ENCODE measurements around the gene UGDH. TPM values are rescaled to one million over a fixed set of nuclear protein-coding genes. Genes with fewer than 3 reads are reported as not detected.
A peak's percentile ranks its signal among the peaks of the same experiment; 100 is the strongest.
"Not testable (repeated sequence)": the region's sequence is repeated elsewhere in the genome, so short reads cannot be mapped to it uniquely, and the experiment has no call there.

The UGDH gene
- total RNA-seq, 3 donors from 2014 or later = 68.3 to 134 (median 74.9) TPM

DNA sequence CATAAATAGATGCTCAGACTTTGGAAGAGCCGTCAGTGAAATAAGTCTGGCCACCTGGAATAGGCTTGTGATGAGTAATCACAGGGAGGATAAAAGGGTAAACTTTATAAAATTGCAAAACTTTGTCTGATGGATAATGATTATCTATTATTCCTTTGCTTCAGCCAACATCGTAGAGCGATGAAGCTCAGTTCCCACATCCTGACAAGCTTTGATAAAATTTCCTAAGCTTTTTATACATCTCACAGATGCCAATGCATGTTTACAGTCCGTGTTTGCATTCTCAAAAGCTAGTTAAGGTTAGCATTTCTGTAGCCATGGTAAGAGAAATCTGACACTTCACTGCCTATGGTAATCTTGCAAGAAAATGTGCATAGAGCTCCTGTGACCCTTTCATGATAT, 15.4 kb upstream of the UGDH start:
- Histone ChIP-seq H3K27me3 (no peaks in the 10 kb centered on the region), H3K9me3 (no peaks in the 10 kb centered on the region), H3K36me3 (no peaks in the 10 kb centered on the region), H3K4me1 (no peaks in the 10 kb centered on the region), H3K4me3 (no peak overlapping the region), H3K27ac (no peak overlapping the region)
- intact Hi-C loops (cut with DNase I; ENCODE audit: low total_unique reads) = no loop called here
- DNase-seq (ENCODE audit: low spot score in 2 of 2) = no peak
- TF ChIP-seq, protein P1, sequence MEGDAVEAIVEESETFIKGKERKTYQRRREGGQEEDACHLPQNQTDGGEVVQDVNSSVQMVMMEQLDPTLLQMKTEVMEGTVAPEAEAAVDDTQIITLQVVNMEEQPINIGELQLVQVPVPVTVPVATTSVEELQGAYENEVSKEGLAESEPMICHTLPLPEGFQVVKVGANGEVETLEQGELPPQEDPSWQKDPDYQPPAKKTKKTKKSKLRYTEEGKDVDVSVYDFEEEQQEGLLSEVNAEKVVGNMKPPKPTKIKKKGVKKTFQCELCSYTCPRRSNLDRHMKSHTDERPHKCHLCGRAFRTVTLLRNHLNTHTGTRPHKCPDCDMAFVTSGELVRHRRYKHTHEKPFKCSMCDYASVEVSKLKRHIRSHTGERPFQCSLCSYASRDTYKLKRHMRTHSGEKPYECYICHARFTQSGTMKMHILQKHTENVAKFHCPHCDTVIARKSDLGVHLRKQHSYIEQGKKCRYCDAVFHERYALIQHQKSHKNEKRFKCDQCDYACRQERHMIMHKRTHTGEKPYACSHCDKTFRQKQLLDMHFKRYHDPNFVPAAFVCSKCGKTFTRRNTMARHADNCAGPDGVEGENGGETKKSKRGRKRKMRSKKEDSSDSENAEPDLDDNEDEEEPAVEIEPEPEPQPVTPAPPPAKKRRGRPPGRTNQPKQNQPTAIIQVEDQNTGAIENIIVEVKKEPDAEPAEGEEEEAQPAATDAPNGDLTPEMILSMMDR (IDR thresholded peaks at IDR 0.05) = no peak
- no peak for TF ChIP-seq POLR2AphosphoS5 (IDR thresholded peaks at IDR 0.05)
- no peak for TF ChIP-seq POLR2A (IDR thresholded peaks at IDR 0.05)

DNA sequence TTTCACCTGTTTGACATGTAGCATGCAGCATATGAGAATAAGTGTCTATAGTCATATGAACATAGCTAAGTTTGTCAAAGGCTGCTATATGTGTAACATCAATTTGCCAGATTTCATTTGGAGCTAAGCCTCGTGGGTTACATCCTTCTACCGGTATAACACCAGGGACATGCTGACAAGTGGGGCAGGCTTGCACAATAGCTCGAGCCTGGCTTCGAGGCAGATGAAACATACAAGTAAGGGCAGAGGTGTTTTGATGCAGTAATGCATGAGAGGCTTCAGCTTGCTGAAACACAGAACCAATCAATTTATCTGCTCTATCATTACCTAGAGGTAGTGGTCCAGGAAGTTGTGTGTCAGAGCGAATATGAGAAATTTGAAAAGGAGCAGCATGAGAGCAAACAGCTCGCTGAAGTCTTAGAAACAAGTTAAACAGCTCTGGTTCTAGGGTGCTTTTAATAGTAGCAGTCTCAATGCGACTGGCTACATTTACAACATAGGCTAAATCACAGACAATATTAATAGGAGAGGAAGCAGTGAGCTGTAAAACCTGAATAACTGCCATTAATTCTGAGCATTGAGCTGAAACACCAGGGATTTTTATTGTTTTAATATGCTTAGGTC, 14.9 kb upstream of the UGDH start:
- no peak overlapping the region for H3K27ac ChIP-seq
- TF ChIP-seq POLR2A (IDR thresholded peaks at IDR 0.05) = no peak
- TF ChIP-seq, protein P1 (IDR thresholded peaks at IDR 0.05) = no peak
- TF ChIP-seq POLR2AphosphoS5 (IDR thresholded peaks at IDR 0.05) = no peak
- H3K4me1 ChIP-seq = no peaks in the 10 kb centered on the region
- no peaks in the 10 kb centered on the region for H3K36me3 ChIP-seq
- intact Hi-C loops (cut with DNase I; ENCODE audit: low total_unique reads) = no loop called here
- no peaks in the 10 kb centered on the region for H3K27me3 ChIP-seq
- no peaks in the 10 kb centered on the region for H3K9me3 ChIP-seq
- no peak overlapping the region for H3K4me3 ChIP-seq
- DNase-seq (ENCODE audit: low spot score in 2 of 2) = no peak

DNA sequence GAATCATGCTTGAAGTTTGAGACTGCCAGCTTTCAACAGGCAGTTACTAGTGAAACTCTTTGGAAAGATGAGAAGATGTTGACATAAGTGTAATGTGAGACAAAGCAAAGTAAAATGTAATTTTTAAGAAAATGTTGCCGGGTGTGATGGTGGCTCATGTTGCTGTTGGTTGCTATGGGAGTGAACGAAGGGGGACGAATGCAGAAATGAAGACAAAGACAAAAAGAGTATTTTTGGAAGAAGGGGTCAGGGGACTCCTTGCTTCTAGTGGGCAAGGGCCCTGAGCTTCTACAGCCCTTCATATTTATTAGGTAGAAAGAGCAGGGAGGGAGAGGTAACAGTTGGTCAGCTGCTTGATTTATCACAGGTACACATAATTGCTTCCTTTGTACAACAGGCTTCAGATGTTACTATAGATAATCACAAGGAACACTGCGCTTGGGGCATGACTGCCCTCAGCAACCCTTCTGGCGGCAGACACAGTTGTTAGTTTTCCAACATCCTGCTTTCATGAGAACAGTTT, 11.9 kb upstream of the UGDH start:
- TF ChIP-seq POLR2AphosphoS5 (IDR thresholded peaks at IDR 0.05) = peak in 1 of 3 donors; percentile 34
- TF ChIP-seq, protein P1 (IDR thresholded peaks at IDR 0.05) = no peak
- intact Hi-C loops (cut with DNase I; ENCODE audit: low total_unique reads) = no loop called here
- no peak for DNase-seq (ENCODE audit: low spot score in 2 of 2)
- H3K36me3 ChIP-seq = no peaks in the 10 kb centered on the region
- no peaks in the 10 kb centered on the region for H3K9me3 ChIP-seq
- H3K4me1 ChIP-seq = no peaks in the 10 kb centered on the region
- H3K27ac ChIP-seq = peak overlapping the region; percentile 13 to 14
- H3K27me3 ChIP-seq = no peaks in the 10 kb centered on the region
- no peak overlapping the region for H3K4me3 ChIP-seq

DNA sequence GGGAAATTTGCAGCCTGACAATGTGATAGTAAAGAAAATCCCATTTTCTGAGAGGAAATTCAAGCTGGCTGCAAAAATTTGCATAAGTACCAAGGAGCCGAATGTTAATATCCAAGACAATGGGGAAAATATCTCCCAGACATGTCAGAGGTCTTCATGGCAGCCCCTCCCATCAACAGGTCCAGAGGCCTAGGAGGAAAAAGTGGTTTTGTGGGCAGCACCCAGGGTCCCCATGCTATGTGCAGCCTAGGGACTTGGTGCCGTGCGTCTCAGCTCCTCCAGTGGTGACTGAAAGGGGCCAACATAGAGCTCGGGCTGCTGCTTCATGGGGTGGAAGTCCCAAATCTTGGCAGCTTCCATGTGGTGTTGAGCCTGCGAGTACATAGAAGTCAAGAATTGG, 6.3 kb upstream of the UGDH start:
- Histone ChIP-seq H3K9me3 (no peaks in the 10 kb centered on the region), H3K27me3 (no peaks in the 10 kb centered on the region), H3K36me3 (no peaks in the 10 kb centered on the region), H3K4me1 (no peaks in the 10 kb centered on the region), H3K27ac (no peak overlapping the region), H3K4me3 (no peak overlapping the region)
- intact Hi-C loops (cut with DNase I; ENCODE audit: low total_unique reads) = no loop called here
- TF ChIP-seq, protein P1 (IDR thresholded peaks at IDR 0.05) = no peak
- TF ChIP-seq POLR2AphosphoS5 (IDR thresholded peaks at IDR 0.05) = no peak
- no peak for TF ChIP-seq POLR2A (IDR thresholded peaks at IDR 0.05)
- DNase-seq (ENCODE audit: low spot score in 2 of 2) = no peak

DNA sequence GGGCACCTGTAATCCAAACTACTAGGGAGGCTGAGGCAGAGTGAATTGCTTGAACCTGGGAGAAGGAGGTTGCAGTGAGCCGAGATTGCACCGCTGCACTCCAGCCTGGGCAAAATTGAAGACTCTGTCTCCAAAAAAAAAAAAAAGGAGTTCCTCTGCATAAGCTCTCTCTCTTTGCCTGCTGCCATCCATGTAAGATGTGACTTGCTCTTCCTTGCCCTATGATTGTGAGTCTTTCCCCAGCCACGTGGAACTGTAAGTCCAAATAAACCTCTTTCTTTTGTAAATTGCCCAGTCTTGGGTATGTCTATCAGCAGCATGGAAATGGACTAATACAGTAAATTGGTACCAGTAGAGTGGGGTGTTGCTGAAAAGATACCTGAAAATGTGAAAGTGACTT, 5.0 kb upstream of the UGDH start:
- DNase-seq (ENCODE audit: low spot score in 2 of 2); H3K9me3 ChIP-seq; H3K4me3 ChIP-seq; H3K36me3 ChIP-seq; H3K27ac ChIP-seq; intact Hi-C loops (cut with DNase I; ENCODE audit: low total_unique reads); H3K27me3 ChIP-seq; H3K4me1 ChIP-seq: not testable (repeated sequence)

All from breast epithelium (tissue), 4 donors.